ENCODE measurements around the gene TLX2. TPM values are rescaled to one million over a fixed set of nuclear protein-coding genes. Genes with fewer than 3 reads are reported as not detected.

TLX2 gene
- total and polyA plus RNA-seq, 2 of the 13 experiments (the other 11 are each of a cell fraction or from before 2014, with no cell fraction given): 0.05 to 0.20 TPM

DNA sequence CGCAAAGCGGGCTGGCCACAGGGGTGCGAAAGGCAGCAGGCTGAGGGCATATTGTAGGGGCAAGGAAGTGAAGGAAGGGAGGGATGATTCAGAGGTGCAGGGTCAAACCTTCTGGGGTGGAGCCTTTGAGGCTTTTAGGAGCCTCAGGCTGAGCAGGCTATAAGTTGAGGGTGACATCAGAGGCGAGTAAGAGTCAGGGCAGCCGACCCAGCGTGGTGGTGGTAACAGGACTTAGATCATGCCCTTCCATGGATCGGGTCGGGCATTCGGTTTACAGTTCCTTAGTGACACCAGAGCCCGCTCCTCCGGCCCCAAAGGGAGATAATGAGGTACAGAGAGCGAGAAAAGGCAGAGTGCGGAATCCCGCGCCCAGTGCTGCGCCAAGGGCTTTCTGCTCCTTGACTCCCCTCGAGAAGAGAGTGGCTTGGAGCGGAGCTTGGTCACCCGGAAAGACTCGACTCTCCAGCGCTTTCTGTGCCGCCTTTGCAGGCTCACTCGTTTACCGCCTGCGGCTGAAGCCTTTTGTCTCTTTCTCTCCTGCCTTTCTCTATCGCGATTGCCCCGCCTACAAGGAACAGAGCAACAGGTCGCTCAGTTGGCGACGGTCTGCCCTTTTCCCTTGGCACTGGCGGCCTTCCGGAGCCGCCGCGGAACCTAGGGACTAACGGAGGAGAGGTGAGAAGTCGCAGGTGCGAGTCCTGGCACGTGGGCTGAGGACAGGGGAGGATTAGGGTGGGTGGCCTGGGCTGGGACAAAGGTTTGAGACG is 15.6 kb upstream of the TLX2 start (continued):
- TF ChIP-seq, protein P1, sequence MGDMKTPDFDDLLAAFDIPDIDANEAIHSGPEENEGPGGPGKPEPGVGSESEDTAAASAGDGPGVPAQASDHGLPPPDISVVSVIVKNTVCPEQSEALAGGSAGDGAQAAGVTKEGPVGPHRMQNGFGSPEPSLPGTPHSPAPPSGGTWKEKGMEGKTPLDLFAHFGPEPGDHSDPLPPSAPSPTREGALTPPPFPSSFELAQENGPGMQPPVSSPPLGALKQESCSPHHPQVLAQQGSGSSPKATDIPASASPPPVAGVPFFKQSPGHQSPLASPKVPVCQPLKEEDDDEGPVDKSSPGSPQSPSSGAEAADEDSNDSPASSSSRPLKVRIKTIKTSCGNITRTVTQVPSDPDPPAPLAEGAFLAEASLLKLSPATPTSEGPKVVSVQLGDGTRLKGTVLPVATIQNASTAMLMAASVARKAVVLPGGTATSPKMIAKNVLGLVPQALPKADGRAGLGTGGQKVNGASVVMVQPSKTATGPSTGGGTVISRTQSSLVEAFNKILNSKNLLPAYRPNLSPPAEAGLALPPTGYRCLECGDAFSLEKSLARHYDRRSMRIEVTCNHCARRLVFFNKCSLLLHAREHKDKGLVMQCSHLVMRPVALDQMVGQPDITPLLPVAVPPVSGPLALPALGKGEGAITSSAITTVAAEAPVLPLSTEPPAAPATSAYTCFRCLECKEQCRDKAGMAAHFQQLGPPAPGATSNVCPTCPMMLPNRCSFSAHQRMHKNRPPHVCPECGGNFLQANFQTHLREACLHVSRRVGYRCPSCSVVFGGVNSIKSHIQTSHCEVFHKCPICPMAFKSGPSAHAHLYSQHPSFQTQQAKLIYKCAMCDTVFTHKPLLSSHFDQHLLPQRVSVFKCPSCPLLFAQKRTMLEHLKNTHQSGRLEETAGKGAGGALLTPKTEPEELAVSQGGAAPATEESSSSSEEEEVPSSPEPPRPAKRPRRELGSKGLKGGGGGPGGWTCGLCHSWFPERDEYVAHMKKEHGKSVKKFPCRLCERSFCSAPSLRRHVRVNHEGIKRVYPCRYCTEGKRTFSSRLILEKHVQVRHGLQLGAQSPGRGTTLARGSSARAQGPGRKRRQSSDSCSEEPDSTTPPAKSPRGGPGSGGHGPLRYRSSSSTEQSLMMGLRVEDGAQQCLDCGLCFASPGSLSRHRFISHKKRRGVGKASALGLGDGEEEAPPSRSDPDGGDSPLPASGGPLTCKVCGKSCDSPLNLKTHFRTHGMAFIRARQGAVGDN (CRISPR knock-in tag; IDR thresholded peaks at IDR 0.05): 0 out of 2 replicates have a peak, but pooled peaks have one; percentile 64
- TF ChIP-seq, protein P2, sequence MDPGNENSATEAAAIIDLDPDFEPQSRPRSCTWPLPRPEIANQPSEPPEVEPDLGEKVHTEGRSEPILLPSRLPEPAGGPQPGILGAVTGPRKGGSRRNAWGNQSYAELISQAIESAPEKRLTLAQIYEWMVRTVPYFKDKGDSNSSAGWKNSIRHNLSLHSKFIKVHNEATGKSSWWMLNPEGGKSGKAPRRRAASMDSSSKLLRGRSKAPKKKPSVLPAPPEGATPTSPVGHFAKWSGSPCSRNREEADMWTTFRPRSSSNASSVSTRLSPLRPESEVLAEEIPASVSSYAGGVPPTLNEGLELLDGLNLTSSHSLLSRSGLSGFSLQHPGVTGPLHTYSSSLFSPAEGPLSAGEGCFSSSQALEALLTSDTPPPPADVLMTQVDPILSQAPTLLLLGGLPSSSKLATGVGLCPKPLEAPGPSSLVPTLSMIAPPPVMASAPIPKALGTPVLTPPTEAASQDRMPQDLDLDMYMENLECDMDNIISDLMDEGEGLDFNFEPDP (CRISPR knock-in tag; conservative IDR thresholded peaks at IDR 0.05): 0 out of 2 replicates have a peak, but pooled peaks have one; percentile 85
- TF ChIP-seq NR3C1 (CRISPR knock-in tag; IDR thresholded peaks at IDR 0.05) (no peak), ZNF703 (CRISPR knock-in tag; IDR thresholded peaks at IDR 0.05; ENCODE audit: borderline replicate concordance) (0 out of 2 replicates have a peak, but pooled peaks have one; percentile 1), ZMYM4 (CRISPR knock-in tag; IDR thresholded peaks at IDR 0.05) (peak; percentile 45; the same call in 1 of the 2 replicates), SIX4 (CRISPR knock-in tag; IDR thresholded peaks at IDR 0.05) (no peak), ZKSCAN1 (IDR thresholded peaks at IDR 0.05; ENCODE audit: low read length) (no peak), SIX1 (CRISPR knock-in tag; IDR thresholded peaks at IDR 0.05; ENCODE audit: borderline replicate concordance) (no peak), SRSF1 (optimal IDR thresholded peaks at IDR 0.05; ENCODE audit: low read depth, low read length) (peak; percentile 14), FOXA3 (CRISPR knock-in tag; IDR thresholded peaks at IDR 0.05) (no peak), ZNF850 (CRISPR knock-in tag; conservative IDR thresholded peaks at IDR 0.05) (0 out of 2 replicates have a peak, but pooled peaks have one; percentile 7), JUND (CRISPR knock-in tag; IDR thresholded peaks at IDR 0.05) (no peak), ZNF205 (CRISPR knock-in tag; IDR thresholded peaks at IDR 0.05) (no peak), MAFG (CRISPR knock-in tag; IDR thresholded peaks at IDR 0.05) (no peak)
- TF ChIP-seq, protein P3, sequence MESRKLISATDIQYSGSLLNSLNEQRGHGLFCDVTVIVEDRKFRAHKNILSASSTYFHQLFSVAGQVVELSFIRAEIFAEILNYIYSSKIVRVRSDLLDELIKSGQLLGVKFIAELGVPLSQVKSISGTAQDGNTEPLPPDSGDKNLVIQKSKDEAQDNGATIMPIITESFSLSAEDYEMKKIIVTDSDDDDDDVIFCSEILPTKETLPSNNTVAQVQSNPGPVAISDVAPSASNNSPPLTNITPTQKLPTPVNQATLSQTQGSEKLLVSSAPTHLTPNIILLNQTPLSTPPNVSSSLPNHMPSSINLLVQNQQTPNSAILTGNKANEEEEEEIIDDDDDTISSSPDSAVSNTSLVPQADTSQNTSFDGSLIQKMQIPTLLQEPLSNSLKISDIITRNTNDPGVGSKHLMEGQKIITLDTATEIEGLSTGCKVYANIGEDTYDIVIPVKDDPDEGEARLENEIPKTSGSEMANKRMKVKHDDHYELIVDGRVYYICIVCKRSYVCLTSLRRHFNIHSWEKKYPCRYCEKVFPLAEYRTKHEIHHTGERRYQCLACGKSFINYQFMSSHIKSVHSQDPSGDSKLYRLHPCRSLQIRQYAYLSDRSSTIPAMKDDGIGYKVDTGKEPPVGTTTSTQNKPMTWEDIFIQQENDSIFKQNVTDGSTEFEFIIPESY (CRISPR knock-in tag; IDR thresholded peaks at IDR 0.05): peak; percentile 60; the same call in 1 of the 2 replicates

Data from HepG2 (cell line).